Ishikawa (cell line): ENCODE data around the gene TTC29.

Experiments used
- EP300 ChIP-seq: IDR thresholded peaks from 2 replicates; pipeline ENCODE4 v1.6.1; 2012; ENCODE audit warnings: borderline replicate concordance
- MAX ChIP-seq: IDR thresholded peaks from 2 replicates; pipeline ENCODE4 v1.6.1; 2012
- REST ChIP-seq: IDR thresholded peaks from 2 replicates; pipeline ENCODE4 v1.6.1; 2012; ENCODE audit warnings: low read depth, mild to moderate bottlenecking
- TCF12 ChIP-seq: IDR thresholded peaks from 2 replicates; pipeline ENCODE4 v1.6.1; 2012; ENCODE audit warnings: low read depth
- USF1 ChIP-seq: IDR thresholded peaks from 2 replicates; pipeline ENCODE4 v1.6.1; 2012
- YY1 ChIP-seq: IDR thresholded peaks from 2 replicates; pipeline ENCODE4 v1.6.1; 2012; ENCODE audit warnings: low read depth

GRCh38 chr4:146976145-146976544, 30.5 kb upstream of the TTC29 start:
- no peak for TF ChIP-seq MAX
- no peak for TF ChIP-seq YY1
- TF ChIP-seq USF1 = no peak
- no peak for TF ChIP-seq REST
- TF ChIP-seq TCF12 = no peak
- no peak for TF ChIP-seq EP300
